Upper lobe of left lung (tissue), 4 donors: Measurements from ENCODE around the gene TPTE2.
"Not testable (repeated sequence)": the region's sequence is repeated elsewhere in the genome, so short reads cannot be mapped to it uniquely, and the experiment has no call there.

ENCODE experiments used
- CTCF ChIP-seq, 6 experiments: fragments of 450-650 bp in 4 of 6; fragments of 200-600 bp in 2 of 6; sonication (generic) in 2 of 6; IDR thresholded peaks; one replicate each; pipeline ENCODE4 v1.5.1; 2016 to 2019; ENCODE audit warnings: antibody characterized with exemption in 6 of 6
- POLR2A ChIP-seq, 4 donors: fragments of 450-650 bp; IDR thresholded peaks; one replicate each; pipeline ENCODE4 v1.5.1; 2016 to 2017; ENCODE audit warnings: antibody characterized with exemption in 4 of 4, mild to moderate bottlenecking in 2 of 4

GRCh38 chr13:19525634-19526033, 35.7 kb downstream of the TPTE2 start:
- not testable (repeated sequence) for TF ChIP-seq CTCF, POLR2A (IDR thresholded peaks at IDR 0.05)
